DND-41 (cell line): ENCODE results near the gene PDE3B.

Experiments used
- ATAC-seq: fragments of 200-7000 bp; cut with Tn5 transposase; 3 replicates; pipeline ENCODE4 v1.9.1; 2021; ENCODE audit warnings: low read depth; ENCODE audit not compliant: insufficient read depth
- DNase-seq: peaks from one replicate; pipeline ENCODE4 v3.0.0-alpha.2; 2020
- H2AFZ ChIP-seq: 2 replicates; pipeline ENCODE4 v1.6.0; 2012; ENCODE audit warnings: low read depth, low read length
- H3K27ac ChIP-seq: 2 replicates; pipeline ENCODE4 v1.5.1; 2012; ENCODE audit warnings: low read length, inconsistent platforms
- H3K27me3 ChIP-seq: fragments of 200-600 bp; sonication (generic); 2 replicates; pipeline ENCODE4 v1.6.0; 2012; ENCODE audit warnings: low read length, mild to moderate bottlenecking, inconsistent platforms; ENCODE audit not compliant: insufficient read depth, poor library complexity
- H3K36me3 ChIP-seq: 2 replicates; pipeline ENCODE4 v1.5.1; 2012; ENCODE audit warnings: low read length, inconsistent platforms; ENCODE audit not compliant: insufficient read depth
- H3K4me1 ChIP-seq: 2 replicates; pipeline ENCODE4 v1.5.1; 2012; ENCODE audit warnings: mild to moderate bottlenecking, low read length; ENCODE audit not compliant: insufficient read depth
- H3K4me2 ChIP-seq: 2 replicates; pipeline ENCODE4 v1.6.0; 2012; ENCODE audit warnings: mild to moderate bottlenecking, moderate library complexity, low read length, inconsistent platforms; ENCODE audit not compliant: insufficient read depth
- H3K4me3 ChIP-seq, 2 experiments: fragments of 200-600 bp in 1 of 2; shearing (Covaris generic) in 1 of 2; 2 replicates each; pipeline ENCODE4 v1.5.1; 2012 to 2016; ENCODE audit warnings: inconsistent platforms in 2 of 2, low read length in 2 of 2, mild to moderate bottlenecking in 2 of 2, low read depth in 1 of 2, moderate library complexity in 1 of 2
- H3K79me2 ChIP-seq: 2 replicates; pipeline ENCODE4 v1.6.0; 2012; ENCODE audit warnings: low read length, inconsistent platforms; ENCODE audit not compliant: insufficient read depth
- H3K9ac ChIP-seq: 2 replicates; pipeline ENCODE4 v1.6.0; 2012; ENCODE audit warnings: low read depth, mild to moderate bottlenecking, inconsistent platforms, low read length, moderate library complexity
- H3K9me3 ChIP-seq: 2 replicates; pipeline ENCODE4 v1.5.1; 2012; ENCODE audit warnings: low read length, moderate library complexity, mild to moderate bottlenecking, inconsistent platforms; ENCODE audit not compliant: insufficient read depth, severe bottlenecking
- H4K20me1 ChIP-seq: 2 replicates; pipeline ENCODE4 v1.6.0; 2012; ENCODE audit warnings: low read length; ENCODE audit not compliant: insufficient read depth
- CTCF ChIP-seq: IDR thresholded peaks from 2 replicates; pipeline ENCODE4 v1.5.1; 2012; ENCODE audit warnings: borderline replicate concordance, low read length, moderate library complexity, mild to moderate bottlenecking; ENCODE audit not compliant: poor library complexity, severe bottlenecking; ENCODE audit errors: extremely low read depth
- EZH2 ChIP-seq: IDR thresholded peaks from 3 replicates; pipeline ENCODE4 v1.6.1; 2012; ENCODE audit warnings: borderline replicate concordance, low read depth, mild to moderate bottlenecking, moderate library complexity, low read length, inconsistent platforms; ENCODE audit not compliant: severe bottlenecking

PDE3B gene

DNA sequence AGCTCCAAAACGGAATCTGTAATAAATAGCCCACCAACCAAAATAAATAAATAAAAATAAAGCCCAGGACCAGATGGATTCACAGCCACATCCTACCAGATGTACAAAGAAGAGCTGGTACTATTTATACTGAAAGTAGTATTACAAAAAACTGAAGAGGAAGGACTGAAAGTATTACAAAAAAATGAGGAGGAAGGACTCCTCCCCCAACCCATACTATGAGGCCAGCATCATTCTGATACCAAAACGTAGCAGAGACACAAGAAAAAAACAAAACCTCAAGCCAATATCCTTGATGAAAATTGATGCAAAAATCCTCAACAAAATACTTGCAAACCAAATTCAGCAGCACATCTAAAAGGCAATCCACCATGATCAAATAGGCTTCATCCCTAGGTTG is 183.0 kb downstream of the PDE3B start:
- no peak overlapping the region for H3K4me3 ChIP-seq
- H3K9me3 ChIP-seq: peaks cover 3% of the 10 kb centered on the region
- peaks cover 24% of the 10 kb centered on the region for H3K36me3 ChIP-seq
- H3K27ac ChIP-seq: no peak overlapping the region
- no peaks in the 10 kb centered on the region for H3K27me3 ChIP-seq
- TF ChIP-seq EZH2: no peak
- H3K9ac ChIP-seq: no peak overlapping the region
- H3K79me2 ChIP-seq: no peaks in the 10 kb centered on the region
- H3K4me1 ChIP-seq: no peaks in the 10 kb centered on the region
- DNase-seq (no peak), ATAC-seq (no peak)
- H2AFZ ChIP-seq: no peak overlapping the region
- no peak overlapping the region for H3K4me2 ChIP-seq
- no peaks in the 10 kb centered on the region for H4K20me1 ChIP-seq

- no peak for ATAC-seq
These were observed 192.2 kb downstream of the PDE3B start for GRCh38 chr11:14835496-14836492.

DNA sequence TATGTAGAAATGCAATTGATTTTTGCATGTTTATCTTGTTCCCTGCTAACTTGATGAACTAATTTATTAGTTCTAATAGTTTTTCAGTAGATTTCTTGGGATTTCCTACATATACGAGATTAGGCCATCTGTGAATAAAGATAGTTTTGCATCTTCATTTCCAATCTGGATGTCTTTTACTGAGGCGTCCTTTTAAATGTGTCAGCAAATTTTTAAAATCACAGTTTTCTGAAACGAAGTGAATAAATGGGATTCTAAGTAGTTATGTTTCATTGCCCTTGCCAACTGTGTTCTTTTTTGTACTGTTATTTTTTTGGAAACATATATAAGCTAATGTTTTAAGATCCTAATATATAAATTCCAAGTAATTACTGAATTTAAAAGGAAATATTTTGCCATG is 198.4 kb downstream of the PDE3B start:
- H3K4me2 ChIP-seq: no peak overlapping the region
- TF ChIP-seq CTCF (no peak), EZH2 (no peak)
- H3K4me1 ChIP-seq: no peaks in the 10 kb centered on the region
- ATAC-seq: no peak
- no peak overlapping the region for H2AFZ ChIP-seq
- no peak overlapping the region for H3K9ac ChIP-seq
- no peaks in the 10 kb centered on the region for H4K20me1 ChIP-seq
- DNase-seq: no peak
- H3K79me2 ChIP-seq: no peaks in the 10 kb centered on the region
- no peak overlapping the region for H3K27ac ChIP-seq
- H3K4me3 ChIP-seq: no peak overlapping the region
- peaks cover 20% of the 10 kb centered on the region; the same call in 1 of the 2 replicates for H3K36me3 ChIP-seq
- H3K9me3 ChIP-seq: no peaks in the 10 kb centered on the region
- H3K27me3 ChIP-seq: no peaks in the 10 kb centered on the region

More at GRCh38 chr11:14835496-14836492, 192.2 kb downstream of the PDE3B start:
- H3K79me2 ChIP-seq: no peaks in the 10 kb centered on the region
- no peak overlapping the region for H2AFZ ChIP-seq
- no peaks in the 10 kb centered on the region for H3K4me1 ChIP-seq
- TF ChIP-seq CTCF (no peak), EZH2 (no peak)
- DNase-seq: no peak
- H3K4me2 ChIP-seq: no peak overlapping the region
- peaks cover 12% of the 10 kb centered on the region; the same call in 1 of the 2 replicates for H3K36me3 ChIP-seq
- no peak overlapping the region for H3K27ac ChIP-seq
- no peaks in the 10 kb centered on the region for H3K27me3 ChIP-seq
- H3K4me3 ChIP-seq: no peak overlapping the region
- no peaks in the 10 kb centered on the region for H3K9me3 ChIP-seq
- H3K9ac ChIP-seq: no peak overlapping the region
- no peaks in the 10 kb centered on the region for H4K20me1 ChIP-seq

- no peak overlapping the region for H2AFZ ChIP-seq
- no peak overlapping the region for H3K4me3 ChIP-seq
- H3K4me2 ChIP-seq: no peak overlapping the region
- TF ChIP-seq EZH2: no peak
- no peak for TF ChIP-seq CTCF
- H3K79me2 ChIP-seq: no peaks in the 10 kb centered on the region
- peak; percentile 77 for ATAC-seq
- H3K27me3 ChIP-seq: no peaks in the 10 kb centered on the region
- DNase-seq: peak; percentile 55
- H3K4me1 ChIP-seq: peaks cover 4% of the 10 kb centered on the region; the same call in 1 of the 2 replicates
- H3K9me3 ChIP-seq: no peaks in the 10 kb centered on the region
- H3K9ac ChIP-seq: no peak overlapping the region
- H3K36me3 ChIP-seq: no peaks in the 10 kb centered on the region
- 0 out of 2 replicates have a peak overlapping the region, but pooled peaks have one; percentile 41 for H3K27ac ChIP-seq
- H4K20me1 ChIP-seq: no peaks in the 10 kb centered on the region
These were observed 209.1 kb downstream of the PDE3B start for GRCh38 chr11:14852571-14853177.
